Upper lobe of left lung (tissue), 4 donors: ENCODE data around the gene SEPTIN10.

ENCODE experiments used
- CTCF ChIP-seq, 6 experiments: fragments of 450-650 bp in 4 of 6; fragments of 200-600 bp in 2 of 6; sonication (generic) in 2 of 6; IDR thresholded peaks; one replicate each; pipeline ENCODE4 v1.5.1; 2016 to 2019; ENCODE audit warnings: antibody characterized with exemption in 6 of 6
- POLR2AphosphoS5 ChIP-seq, 2 donors: sonication (generic); formaldehyde crosslinking; IDR thresholded peaks; one replicate each; pipeline ENCODE4 v1.5.1; 2017; ENCODE audit warnings: antibody characterized with exemption in 2 of 2

- TF ChIP-seq CTCF (IDR thresholded peaks at IDR 0.05) (peak; percentile 79 to 89 (median 83)), POLR2AphosphoS5 (IDR thresholded peaks at IDR 0.05) (no peak)
Measured at GRCh38 chr2:109545828-109546713, 67.7 kb downstream of the SEPTIN10 start.
